HG03469 (cell line): Measurements from ENCODE around the gene UGT2B15.
A peak's percentile ranks its signal among the peaks of the same experiment; 100 is the strongest.
"Not testable (repeated sequence)": the region's sequence is repeated elsewhere in the genome, so short reads cannot be mapped to it uniquely, and the experiment has no call there.

Source experiments
- ATAC-seq: cut with Tn5 transposase; IDR thresholded peaks from one replicate; pipeline ENCODE4 v1.9.1; 2021; ENCODE audit warnings: mild to moderate bottlenecking, moderate library complexity, moderate number of reproducible peaks; ENCODE audit not compliant: unreplicated experiment

Gene UGT2B15

GRCh38 chr4:68670479-68670939 is at the start of gene UGT2B15:
UGT2B15 (minus strand) TSS chr4:68670652; CDS start chr4:68670618, 34 bp downstream.
- ATAC-seq: not testable (repeated sequence)

GRCh38 chr4:68719075-68719473 is 48.6 kb upstream of the UGT2B15 start:
- no peak for ATAC-seq

GRCh38 chr4:68718447-68719074 is 48.1 kb upstream of the UGT2B15 start:
- ATAC-seq: no peak

GRCh38 chr4:68717999-68718398 is 47.5 kb upstream of the UGT2B15 start:
- no peak for ATAC-seq

- ATAC-seq: no peak
Observed at GRCh38 chr4:68714400-68714799, 43.9 kb upstream of the UGT2B15 start.

GRCh38 chr4:68712207-68712606 is 41.8 kb upstream of the UGT2B15 start:
- ATAC-seq: no peak

GRCh38 chr4:68708566-68708965 is 38.1 kb upstream of the UGT2B15 start:
- ATAC-seq: no peak

- not testable (repeated sequence) for ATAC-seq
Observed at GRCh38 chr4:68703168-68703567, 32.7 kb upstream of the UGT2B15 start.

- ATAC-seq: no peak
Observed at GRCh38 chr4:68700152-68700551, 29.7 kb upstream of the UGT2B15 start.

GRCh38 chr4:68693325-68694075 is 23.0 kb upstream of the UGT2B15 start:
- ATAC-seq: no peak

GRCh38 chr4:68691186-68691585 is 20.7 kb upstream of the UGT2B15 start:
- ATAC-seq: no peak

- no peak for ATAC-seq
Observed at GRCh38 chr4:68683034-68683433, 12.6 kb upstream of the UGT2B15 start.

- not testable (repeated sequence) for ATAC-seq
Observed at GRCh38 chr4:68681298-68681697, 10.8 kb upstream of the UGT2B15 start.

- ATAC-seq: no peak
Observed at GRCh38 chr4:68673143-68673542, 2.7 kb upstream of the UGT2B15 start.

- ATAC-seq: not testable (repeated sequence)
Observed at GRCh38 chr4:68671217-68671616, 765 bp upstream of the UGT2B15 start.

GRCh38 chr4:68668537-68669163 is 1.8 kb downstream of the UGT2B15 start:
- not testable (repeated sequence) for ATAC-seq

GRCh38 chr4:68667551-68667950 is 2.9 kb downstream of the UGT2B15 start:
- not testable (repeated sequence) for ATAC-seq

- ATAC-seq: not testable (repeated sequence)
Observed at GRCh38 chr4:68664721-68665120, 5.7 kb downstream of the UGT2B15 start.

- not testable (repeated sequence) for ATAC-seq
Observed at GRCh38 chr4:68662836-68663574, 7.4 kb downstream of the UGT2B15 start.

GRCh38 chr4:68658672-68659071 is 11.8 kb downstream of the UGT2B15 start:
- ATAC-seq: no peak

GRCh38 chr4:68657022-68657594 is 13.3 kb downstream of the UGT2B15 start:
- ATAC-seq: peak; percentile 39
